GM19023 (cell line): ENCODE measurements around the gene NAA80.

ENCODE experiments used
- ATAC-seq: cut with Tn5 transposase; IDR thresholded peaks from one replicate; pipeline ENCODE4 v1.9.1; 2021; ENCODE audit warnings: mild to moderate bottlenecking, moderate library complexity; ENCODE audit not compliant: unreplicated experiment

The NAA80 gene

DNA sequence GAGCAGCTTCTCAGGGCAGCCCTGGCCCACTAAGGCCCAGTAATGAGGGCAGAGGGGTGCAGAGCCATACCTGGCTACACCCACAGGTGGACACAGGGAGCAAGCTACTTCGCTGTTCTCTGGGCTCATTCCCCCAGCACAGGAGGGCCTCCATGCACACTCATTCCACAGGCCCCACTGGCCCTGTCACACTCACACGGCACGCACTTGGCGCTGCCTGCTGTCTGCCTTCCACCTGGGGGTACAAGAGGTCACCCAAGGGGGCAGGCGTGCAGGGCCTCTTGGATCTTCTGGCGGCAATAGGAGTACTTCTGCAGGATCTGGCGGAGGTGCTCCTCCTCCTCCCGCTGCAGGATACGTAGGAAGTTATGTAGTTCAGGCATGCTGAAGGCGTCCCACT is 31.1 kb upstream of the NAA80 start:
- no peak for ATAC-seq

DNA sequence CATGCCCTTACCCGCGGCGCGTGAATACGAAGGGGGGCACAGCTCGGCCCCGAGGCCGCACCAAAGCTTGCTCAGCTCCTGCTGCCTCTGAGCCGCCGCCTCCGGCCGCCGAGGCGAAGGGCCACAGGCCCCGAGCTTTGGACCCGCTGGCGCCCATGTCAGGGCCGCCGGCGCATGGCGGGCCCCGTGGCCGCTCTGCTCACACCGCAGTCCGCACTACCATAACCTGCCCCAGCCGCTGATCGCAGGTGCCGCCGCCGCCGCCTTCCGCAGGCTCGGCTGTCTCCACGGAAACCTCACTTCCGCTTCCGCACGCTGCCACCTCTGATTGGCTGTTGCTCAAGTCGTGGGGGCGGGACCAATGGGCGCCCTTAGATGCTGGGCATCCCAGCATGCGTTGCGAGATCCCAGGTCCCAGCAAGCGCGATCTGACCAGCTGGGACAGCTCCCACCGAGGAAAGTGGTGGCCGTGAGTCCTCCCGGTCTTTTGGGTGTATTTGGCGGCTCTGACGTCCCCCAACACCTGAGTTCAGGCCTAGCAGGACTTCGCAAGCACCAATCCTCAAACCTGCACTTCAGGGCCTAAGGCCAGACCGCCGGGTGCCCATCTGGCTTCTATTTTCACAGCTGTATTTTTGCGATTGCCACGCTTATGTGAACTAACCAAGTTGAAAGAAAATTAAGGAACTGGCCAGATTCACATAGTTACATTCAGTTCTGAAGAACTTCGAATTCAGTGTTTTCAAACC is 28.9 kb upstream of the NAA80 start, which contains the start of gene TUSC2:
TUSC2 (minus strand) TSS at position 281 of the 749 bp plus-strand sequence; CDS start at position 157, 124 bp downstream.
- peak; percentile 94 for ATAC-seq

DNA sequence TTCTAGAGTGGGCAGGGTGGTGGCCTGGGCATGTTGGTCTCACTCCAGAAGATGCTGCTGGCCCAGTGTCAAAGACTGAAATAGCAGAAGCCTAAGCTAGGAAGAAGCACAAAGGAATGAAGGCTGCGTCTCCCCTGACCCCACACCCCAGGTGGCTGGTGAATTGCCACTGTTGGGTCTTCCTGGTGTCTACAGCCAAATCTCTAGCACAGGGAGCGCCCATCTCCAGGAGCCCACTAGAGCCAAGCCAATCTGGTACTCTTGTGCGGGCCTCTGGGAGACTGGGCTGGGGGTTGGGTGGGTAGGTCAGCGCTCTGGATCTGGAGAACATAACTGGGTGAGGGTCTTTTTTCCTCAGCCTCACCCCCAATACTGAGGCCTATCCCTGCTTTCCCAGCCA is 27.9 kb upstream of the NAA80 start:
- no peak for ATAC-seq

DNA sequence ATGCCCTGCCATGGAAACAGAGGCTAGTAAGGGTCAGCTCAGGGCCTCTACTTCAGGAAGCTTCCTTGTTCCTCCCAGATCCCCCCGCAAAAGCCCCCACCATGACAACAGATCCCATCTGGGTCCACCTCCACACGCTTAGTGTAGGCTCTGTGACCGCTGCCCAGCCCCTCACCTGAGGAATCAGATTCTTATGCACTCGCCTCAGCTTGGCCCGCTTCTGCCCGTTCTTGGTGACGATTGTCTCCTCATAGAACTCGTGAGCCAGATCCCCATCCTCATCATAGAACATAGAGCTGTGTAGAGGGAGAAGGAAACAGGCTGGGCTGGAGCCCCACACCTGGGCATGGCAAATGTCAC is 27.0 kb upstream of the NAA80 start:
- no peak for ATAC-seq

DNA sequence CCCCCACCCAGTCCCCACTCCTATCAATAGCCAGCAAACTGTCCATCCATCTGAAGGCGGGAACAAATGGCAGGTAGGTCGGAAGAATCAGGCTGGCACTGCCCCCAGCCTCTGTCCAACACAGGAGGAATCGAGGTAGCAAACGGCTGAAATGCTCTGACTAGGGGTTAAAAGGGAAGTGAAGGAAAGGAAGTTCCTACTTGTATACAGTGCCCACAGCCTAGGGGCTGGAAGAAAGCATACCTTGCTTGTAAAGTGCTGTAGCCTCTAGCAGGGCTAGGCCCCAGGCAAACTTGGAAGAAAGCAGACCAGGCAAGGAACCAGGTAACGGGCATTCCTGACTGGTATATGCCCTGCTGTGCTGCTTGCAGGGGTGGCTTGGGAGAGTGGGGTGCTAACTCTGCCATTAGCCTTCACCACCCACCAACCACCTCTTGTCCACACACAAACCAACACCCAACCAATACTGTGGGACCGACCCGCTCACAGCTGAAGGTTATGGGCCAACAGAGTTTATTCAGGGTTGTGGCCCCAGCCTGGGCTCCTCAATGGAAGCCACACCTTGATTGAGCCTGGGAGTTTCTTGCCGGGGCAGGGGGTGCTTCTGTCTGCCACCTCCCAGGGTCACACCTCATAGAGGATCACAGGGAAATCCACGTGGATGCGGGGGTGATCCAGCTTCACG is 26.4 kb upstream of the NAA80 start:
- ATAC-seq: no peak

DNA sequence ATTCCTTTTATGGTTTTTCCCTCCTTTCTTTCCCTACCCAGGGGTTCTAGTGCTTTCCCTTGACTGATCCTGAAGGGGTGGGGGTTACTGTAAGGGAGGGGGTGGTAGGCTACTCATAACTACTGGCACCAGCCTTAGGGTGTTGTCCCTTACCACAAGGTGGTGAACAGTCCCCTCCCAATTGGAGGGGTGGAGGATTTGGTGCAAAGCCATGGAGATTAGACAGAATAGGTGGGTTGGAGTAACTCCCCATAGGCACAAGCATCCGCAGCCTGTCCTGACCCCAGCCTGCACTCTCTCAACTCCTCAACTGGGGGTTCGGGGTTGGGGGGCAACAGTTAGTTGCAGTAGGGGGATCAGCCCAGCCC is 25.9 kb upstream of the NAA80 start:
- no peak for ATAC-seq

DNA sequence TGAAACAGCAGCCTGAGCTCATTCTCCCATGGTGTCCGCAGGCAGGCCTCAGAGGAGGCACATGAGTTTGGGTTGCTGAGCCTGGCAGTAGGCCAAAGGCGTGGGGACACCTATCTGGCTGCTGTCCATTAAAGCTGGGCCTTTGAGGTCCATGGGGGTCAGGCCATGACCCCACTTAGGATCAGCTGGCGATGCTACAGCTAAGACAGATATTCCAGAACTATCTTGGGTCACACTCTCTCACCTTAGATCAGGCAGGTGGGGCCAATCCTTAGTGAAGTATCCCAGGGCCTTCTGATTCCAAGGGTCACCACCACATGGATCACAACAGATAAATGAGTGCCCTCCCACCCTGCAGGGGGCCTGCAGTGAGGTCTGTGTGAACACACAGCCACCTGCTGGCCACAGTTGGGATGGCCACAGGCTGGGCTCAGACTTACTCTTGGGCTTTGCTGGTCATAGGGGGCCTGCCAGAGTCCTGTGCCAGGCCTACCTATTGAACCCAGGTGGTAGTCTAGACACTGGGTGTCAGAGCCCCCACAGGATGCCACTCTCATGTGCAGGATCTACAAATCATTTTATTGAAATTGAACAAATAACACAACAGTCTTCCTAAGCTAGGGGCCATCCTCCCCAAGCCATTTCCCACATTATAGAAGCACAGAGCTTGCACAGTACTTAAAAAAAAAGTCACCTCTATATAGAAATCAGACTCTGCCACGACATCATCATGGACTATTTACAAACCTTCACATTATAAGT is 25.3 kb upstream of the NAA80 start:
- ATAC-seq: no peak

DNA sequence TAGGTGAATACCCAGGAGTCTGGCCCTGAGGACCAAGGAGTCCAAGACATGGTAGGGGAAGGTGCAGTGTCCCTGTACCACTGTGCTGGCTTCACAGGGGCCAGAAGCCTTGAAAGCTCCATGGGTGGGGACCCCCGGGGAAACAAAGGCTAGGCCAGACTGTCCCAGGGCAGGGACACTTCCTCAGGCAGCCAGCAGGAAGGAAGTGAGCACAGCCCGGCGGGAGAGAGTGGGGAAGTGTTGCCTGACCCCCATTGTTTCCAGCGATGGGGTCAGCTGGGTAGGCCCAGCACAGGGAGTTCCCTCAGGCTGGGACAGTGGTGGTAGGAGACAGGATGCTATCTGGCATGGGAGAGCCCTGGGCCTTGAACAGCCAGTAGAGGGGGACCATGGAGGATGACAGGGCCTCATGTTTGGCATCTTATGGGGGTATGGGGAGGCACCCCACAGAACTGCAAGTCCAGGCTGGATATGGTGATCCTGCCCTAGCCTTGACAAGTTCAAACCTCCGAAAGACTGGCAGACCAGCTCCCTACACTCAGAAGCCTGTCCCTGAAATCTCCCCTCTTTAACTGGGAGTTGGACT is 24.5 kb upstream of the NAA80 start:
- ATAC-seq: no peak

DNA sequence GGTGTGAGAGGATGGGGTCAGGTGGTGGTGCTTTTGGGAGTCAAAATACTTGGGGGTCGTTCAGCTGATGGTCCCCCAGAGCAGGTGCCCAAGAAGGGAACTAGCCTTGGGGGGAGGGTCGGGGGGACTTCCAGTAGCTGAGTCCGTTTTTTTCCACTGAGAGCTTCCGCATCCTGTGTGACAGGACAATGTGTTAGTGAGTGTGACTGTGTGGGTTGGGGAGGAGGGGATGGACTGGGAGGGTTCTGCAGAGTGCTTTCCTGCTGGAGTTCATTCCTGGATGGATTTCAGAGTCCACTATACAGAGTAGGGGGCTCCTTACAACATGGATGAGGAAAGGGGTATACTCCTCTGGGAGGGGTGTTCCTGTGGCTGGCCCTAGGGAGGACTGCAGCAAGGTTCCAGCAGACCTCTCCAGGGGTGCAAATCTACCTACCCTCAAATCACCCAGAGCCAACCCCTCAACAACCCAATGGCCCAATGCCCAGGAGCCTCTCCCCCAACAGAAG is 23.9 kb upstream of the NAA80 start:
- no peak for ATAC-seq

DNA sequence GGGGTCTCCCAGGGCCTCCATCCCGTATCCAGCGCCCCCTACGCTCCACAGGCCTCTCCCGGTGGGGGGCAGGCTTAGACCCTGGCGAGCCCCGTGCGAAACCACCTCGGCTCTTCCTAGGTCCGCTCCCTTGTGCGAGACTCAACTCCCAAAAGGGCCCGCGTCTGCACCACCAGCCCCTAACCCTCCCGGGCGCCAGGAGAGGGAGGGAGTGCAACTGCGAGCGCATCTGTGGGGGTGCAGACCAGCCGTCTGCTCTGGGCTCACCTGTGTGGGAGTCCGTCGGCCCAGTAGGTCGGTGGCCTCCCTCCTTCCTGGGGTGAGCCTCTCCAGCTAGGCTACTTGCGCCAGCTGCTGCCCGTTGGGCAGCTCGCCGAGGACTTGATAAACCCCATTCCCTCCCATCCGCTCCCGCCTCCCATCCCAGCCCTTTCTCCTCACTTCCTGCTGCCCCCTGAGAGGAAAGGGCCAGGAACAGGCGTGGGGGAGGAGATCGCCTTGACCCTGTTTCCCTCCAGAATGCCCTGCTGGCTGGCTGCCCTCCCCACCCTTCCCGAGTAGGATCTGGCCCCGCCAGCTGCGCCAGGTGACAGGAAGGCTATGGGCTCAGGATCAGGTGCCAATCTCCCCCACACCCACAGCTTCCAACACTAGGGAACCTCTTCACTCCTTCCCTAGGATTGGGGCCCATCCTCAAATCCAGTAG is 23.3 kb upstream of the NAA80 start, which contains the start of gene HYAL2:
HYAL2 (minus strand) TSS at position 360 of the 706 bp plus-strand sequence. CDS start 2,256 bp downstream, outside the sequence.
- no peak for ATAC-seq

DNA sequence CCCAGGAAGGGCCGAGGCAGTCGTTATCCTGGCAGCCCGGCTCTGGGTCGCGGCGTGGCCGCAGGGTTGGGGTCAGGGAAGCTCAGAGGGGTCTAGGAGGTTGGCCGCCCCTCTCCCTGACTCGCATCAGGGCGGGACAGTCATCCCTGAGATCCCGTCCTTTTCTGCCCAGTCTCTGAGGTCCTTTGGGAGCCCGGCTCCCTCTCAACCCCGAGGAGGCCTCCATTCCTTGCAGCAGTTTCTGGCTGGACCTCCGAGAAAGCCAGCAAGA is 22.8 kb upstream of the NAA80 start:
- ATAC-seq: no peak

DNA sequence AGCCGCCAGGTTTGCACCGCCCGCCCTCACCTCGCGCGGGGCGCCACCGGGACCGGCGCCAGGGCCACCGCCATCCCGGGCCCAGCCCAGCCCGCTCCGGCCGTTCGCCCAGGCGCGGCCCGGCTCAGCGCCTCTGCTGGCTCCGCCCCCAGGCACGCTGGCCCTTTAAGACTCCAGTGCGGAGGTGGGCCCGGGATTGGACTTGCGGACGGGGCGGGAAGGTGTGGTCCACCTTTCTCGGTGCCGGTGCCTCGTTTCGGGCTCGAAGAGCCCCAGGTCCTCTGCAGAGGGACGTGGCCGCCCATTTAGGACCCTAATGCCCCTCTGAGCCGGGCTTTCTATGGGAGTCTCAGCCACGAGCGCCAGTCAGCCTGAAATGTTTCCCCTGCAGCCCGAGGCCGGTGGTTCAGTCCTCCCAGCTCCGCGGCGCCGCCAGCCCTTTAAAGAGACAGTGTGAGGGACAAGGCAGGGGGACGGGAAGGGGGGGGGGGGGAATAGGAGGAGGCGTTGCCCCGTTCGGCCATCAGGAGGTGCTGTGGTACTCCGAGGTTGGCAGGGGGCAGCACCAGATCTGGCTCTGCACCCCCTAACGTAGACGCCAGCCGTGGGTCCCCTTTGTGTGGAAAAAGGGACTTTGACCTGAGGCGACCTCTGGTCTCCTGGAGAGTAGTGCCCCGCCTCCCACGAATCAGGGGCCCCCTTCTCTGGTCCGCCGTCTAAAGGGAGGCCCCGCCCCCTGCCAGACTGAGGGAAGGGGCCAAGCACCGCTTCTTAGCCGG is 22.3 kb upstream of the NAA80 start:
- ATAC-seq: peak; percentile 88

DNA sequence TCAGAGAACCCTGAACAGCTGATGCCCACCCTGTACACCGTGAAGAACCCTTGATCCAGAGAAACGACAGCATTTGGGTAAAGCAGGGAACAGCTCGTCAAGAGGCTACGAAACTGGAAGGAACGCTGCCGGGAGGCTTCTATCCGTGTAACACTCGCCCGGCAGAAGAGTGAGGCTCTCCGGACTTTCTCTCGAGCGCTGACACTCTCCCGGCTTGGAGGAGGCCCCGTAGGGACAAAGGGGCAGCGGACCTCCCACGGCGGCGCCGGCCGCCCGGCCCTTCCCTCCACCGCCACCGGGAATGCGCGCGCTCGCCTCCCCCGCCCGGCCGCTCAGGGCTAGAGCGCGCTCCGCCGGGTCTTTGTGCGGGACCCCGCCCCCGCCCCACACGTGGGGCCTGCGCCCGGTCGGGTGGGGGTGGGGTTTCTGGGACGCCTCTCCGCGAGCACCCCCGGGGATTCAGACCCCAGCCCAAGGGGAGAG is 21.7 kb upstream of the NAA80 start:
- ATAC-seq: peak; percentile 66

DNA sequence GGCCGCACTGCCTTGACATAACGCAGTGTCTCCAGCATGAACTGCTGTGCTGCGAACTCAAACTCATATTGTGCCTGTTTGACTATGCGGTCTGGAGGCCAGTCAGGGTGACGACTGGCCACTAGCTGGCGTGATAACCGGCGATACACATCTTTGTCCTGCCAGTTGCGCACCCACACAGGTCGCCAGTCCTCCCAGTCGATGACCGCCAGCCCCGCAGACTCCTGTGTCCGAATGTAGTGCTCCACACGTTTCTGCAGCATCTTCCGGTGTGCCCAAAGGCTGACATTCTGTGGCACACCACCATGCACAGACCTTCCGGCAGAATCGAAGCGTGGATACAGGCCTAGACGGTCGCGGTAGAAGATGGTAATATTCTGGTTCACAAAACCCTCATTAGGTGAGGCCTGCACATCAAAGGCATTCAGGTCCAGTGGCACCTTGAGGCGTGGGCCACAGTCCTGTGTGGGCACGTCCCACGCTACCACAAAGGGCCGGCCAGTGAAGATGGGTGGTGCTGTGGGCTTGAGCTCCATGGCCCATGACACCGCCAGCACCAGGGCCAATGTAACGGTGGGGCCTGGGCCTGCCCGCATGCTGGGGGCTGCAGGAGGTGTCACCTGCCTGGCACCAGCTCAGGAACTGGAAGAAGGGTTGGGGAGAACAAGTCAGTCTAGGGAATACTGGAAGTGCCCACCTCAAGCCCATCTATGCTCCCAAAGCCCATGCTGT is 20.9 kb upstream of the NAA80 start:
- no peak for ATAC-seq

DNA sequence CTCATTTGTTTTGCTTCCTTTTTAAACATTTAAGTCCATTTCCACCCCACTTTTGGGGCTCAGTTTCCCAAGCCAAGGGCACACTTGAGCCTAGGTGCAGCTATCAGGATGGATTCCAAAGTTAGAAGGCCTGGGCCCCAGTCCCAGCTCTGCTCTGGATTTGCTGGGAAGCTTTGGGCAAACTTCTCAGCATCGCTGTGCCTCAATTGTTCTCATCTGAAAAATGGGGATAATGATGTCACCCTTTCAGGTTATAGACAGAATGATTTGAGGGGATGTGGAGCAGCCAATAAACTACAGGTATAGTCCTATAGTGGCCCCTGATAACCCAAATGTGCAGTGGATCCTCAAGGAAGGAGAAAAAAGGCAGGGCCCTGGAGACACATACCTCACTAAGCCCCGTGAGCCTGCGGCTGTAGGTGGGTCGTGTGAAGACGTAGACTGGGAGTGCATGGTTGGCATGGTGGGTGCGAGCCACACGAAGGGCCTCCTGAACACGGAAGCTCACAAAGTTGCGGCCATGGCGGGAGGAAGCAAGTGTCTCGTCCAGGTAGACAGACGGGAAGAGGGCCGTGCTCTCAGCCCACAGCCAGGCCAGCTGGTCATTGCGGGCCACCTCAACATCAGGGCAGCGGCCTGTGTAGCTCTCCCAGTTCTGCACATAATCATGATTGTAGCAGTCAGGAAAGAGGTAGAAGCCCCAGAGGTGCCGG is 20.1 kb upstream of the NAA80 start:
- ATAC-seq: no peak

DNA sequence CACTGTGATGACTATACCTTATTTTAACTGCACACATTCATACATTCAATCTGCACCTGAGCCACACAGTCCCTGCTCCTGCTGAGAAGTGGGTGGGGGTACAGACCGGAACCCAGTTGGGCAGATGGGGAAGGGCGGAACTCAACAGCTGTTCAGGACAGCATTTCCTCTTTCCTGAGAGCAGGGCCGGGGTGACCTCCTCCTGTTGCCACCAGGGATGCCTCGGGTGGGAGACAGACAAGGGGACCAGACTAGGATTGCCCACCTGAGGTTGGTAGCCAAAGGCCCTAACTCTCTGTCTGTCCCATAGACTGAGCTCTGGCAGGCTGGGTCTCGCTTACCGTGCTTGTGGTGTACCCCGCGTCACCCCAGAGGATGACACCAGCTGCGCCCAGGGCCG is 19.4 kb upstream of the NAA80 start:
- no peak for ATAC-seq

DNA sequence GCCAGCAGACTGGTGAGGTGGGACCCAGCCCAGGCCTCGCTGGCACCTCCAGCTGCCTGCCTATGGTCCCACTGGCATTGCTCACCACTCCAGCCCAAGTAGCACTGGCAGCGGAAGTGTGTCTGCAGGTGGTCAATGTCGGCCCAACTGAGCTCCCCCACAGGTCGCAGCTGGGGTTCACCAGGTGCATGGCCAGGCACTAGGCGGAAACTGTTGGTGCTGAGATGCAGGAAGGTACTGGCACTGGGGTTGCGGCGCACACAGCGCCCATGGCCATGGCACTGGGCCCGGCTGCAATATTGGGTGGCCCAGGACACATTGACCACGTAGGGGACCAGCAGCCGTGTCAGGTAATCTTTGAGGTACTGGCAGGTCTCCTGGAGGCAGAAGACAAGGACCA is 19.0 kb upstream of the NAA80 start:
- ATAC-seq: no peak

DNA sequence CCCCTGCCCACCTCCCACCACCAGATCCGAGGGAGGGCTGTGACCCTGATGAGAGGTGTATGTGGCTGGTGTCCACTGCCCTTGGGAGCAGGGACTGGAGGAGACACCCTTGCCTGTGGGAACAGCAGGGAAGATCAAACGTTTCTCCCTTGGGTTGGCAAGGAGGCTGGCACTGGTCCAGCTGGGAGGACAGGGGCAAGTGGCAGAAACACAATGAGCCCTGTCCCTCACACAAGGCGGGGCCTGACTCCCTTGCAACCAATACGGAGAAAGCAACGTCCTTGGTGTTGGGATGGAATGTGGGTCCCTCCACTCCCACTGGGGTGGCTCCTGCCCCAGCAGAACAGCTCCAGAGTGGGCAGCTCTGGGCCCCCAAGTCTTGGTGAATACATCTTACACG is 18.1 kb upstream of the NAA80 start:
- no peak for ATAC-seq
